A549 (cell line): Measurements from ENCODE around the gene MYCN. TPM values are rescaled to one million over a fixed set of nuclear protein-coding genes. Genes with fewer than 3 reads are reported as not detected.

ENCODE experiments used
- ATAC-seq, 2 experiments: fragments of 200-7000 bp in 1 of 2; fragments of >200 bp in 1 of 2; cut with Nextera tagmentation in 1 of 2; cut with Tn5 transposase in 1 of 2; 3 replicates each; pipeline versions ENCODE4 v1.8.0 to v1.9.1; 2018 to 2020; ENCODE audit warnings: mild to moderate bottlenecking in 1 of 2, moderate library complexity in 1 of 2
- CTCF ChIA-PET: fragments of 300-600 bp; sonication (Branson Sonifier 250); formaldehyde crosslinking; extraction: SDS; loops from one replicate; lab custom pipeline; 2021; ENCODE audit warnings: antibody characterized with exemption, inconsistent platforms; lab: Yijun Ruan, JAX
- POLR2A ChIA-PET: fragments of 350-600 bp; formaldehyde crosslinking; extraction: SDS; loops from one replicate; lab custom pipeline; 2021; ENCODE audit warnings: antibody characterized with exemption, inconsistent platforms; lab: Yijun Ruan, JAX
- DNase-seq, 2 experiments: peaks; one replicate each; pipeline versions ENCODE4 v3.0.0 to v3.0.0-alpha.2; 2011 to 2016; ENCODE audit warnings: low read depth in 1 of 2, low spot score in 1 of 2
- FAIRE-seq: peaks from 2 replicates; lab custom pipeline; 2011; peaks lifted over from hg19 to GRCh38; lab: Jason Lieb, UNC
- H3K27ac ChIP-seq, 2 experiments: fragments of >200 bp; sonication (Bioruptor Twin); formaldehyde crosslinking; 3 replicates each; pipeline ENCODE4 v1.5.1; 2016 to 2017
- H3K4me1 ChIP-seq: fragments of >200 bp; sonication (Bioruptor Twin); formaldehyde crosslinking; 3 replicates; pipeline ENCODE4 v1.6.1; 2016
- H3K4me2 ChIP-seq: fragments of >200 bp; sonication (Bioruptor Twin); formaldehyde crosslinking; 3 replicates; pipeline ENCODE4 v1.6.1; 2016
- H3K4me3 ChIP-seq: fragments of >200 bp; sonication (Bioruptor Twin); formaldehyde crosslinking; 3 replicates; pipeline ENCODE4 v1.5.1; 2016
- H3K9me3 ChIP-seq: fragments of >200 bp; sonication (Bioruptor Twin); formaldehyde crosslinking; 3 replicates; pipeline ENCODE4 v1.6.1; 2016
- CBX8 ChIP-seq: fragments of 200-600 bp; sonication (generic); IDR thresholded peaks from 2 replicates; pipeline ENCODE4 v1.6.1; 2016
- EHF ChIP-seq: fragments of 250-450 bp; sonication (Bioruptor Pico); IDR thresholded peaks from 2 replicates; pipeline ENCODE4 v1.5.0; 2020; ENCODE audit warnings: mild to moderate bottlenecking
- EHMT2 ChIP-seq: fragments of 200-600 bp; sonication (generic); IDR thresholded peaks from 2 replicates; pipeline ENCODE4 v1.6.1; 2016; ENCODE audit warnings: antibody characterized with exemption, low read depth, mild to moderate bottlenecking, moderate library complexity
- EP300 ChIP-seq, 2 experiments: fragments of >200 bp; sonication (Bioruptor Twin); formaldehyde crosslinking; IDR thresholded peaks; 2 replicates in 1 of 2; 3 replicates in 1 of 2; pipeline ENCODE4 v1.6.1; 2016 to 2017
- ESRRA ChIP-seq: fragments of 150-350 bp; IDR thresholded peaks from 2 replicates; pipeline ENCODE4 v1.6.1; 2014; ENCODE audit warnings: mild to moderate bottlenecking, low read length, borderline replicate concordance
- FOSL2 ChIP-seq, 2 experiments: fragments of 450-650 bp in 1 of 2; fragments of >200 bp in 1 of 2; sonication (Bioruptor Twin) in 1 of 2; formaldehyde crosslinking; IDR thresholded peaks; 2 replicates each; pipeline versions ENCODE4 v1.5.0 to v1.6.1; 2016 to 2020; ENCODE audit warnings: mild to moderate bottlenecking in 1 of 2, moderate library complexity in 1 of 2
- HEYL ChIP-seq: fragments of 250-450 bp; sonication (Bioruptor Pico); IDR thresholded peaks from 2 replicates; pipeline ENCODE4 v1.8.0; 2021; ENCODE audit warnings: mild to moderate bottlenecking, moderate library complexity
- JUN ChIP-seq, 2 experiments: fragments of >200 bp; sonication (Bioruptor Twin); formaldehyde crosslinking; IDR thresholded peaks; 2 replicates in 1 of 2; 3 replicates in 1 of 2; pipeline ENCODE4 v1.6.1; 2016 to 2017
- MAZ ChIP-seq: fragments of 150-350 bp; IDR thresholded peaks from 2 replicates; pipeline ENCODE4 v1.6.1; 2014; ENCODE audit warnings: antibody characterized with exemption, low read depth, low read length, borderline replicate concordance
- NR3C1 ChIP-seq: fragments of >200 bp; sonication (Bioruptor Twin); formaldehyde crosslinking; IDR thresholded peaks from 3 replicates; pipeline ENCODE4 v1.6.1; 2017
- POLR2AphosphoS2 ChIP-seq: conservative IDR thresholded peaks from 2 replicates; pipeline ENCODE4 v1.6.1; 2012; ENCODE audit warnings: low read length, improper control_type of control experiment, inconsistent platforms
- RAD21 ChIP-seq, 2 experiments: fragments of >200 bp in 1 of 2; sonication (Bioruptor Twin) in 1 of 2; formaldehyde crosslinking in 1 of 2; IDR thresholded peaks in 1 of 2; conservative IDR thresholded peaks in 1 of 2; 2 replicates in 1 of 2; 3 replicates in 1 of 2; pipeline ENCODE4 v1.6.1; 2012 to 2018; ENCODE audit warnings: inconsistent platforms in 1 of 2
- RARB ChIP-seq: fragments of 250-450 bp; sonication (Bioruptor Pico); IDR thresholded peaks from 2 replicates; pipeline ENCODE4 v1.8.0; 2021; ENCODE audit warnings: mild to moderate bottlenecking, moderate library complexity
- SREBF2 ChIP-seq: fragments of 450-650 bp; IDR thresholded peaks from 2 replicates; pipeline ENCODE4 v1.6.1; 2014; ENCODE audit warnings: mild to moderate bottlenecking, moderate library complexity
- TFCP2L1 ChIP-seq: fragments of 250-450 bp; sonication (Bioruptor Pico); IDR thresholded peaks from 2 replicates; pipeline ENCODE4 v1.5.0; 2021; ENCODE audit warnings: mild to moderate bottlenecking
- TP53 ChIP-seq: fragments of 250-450 bp; sonication (Bioruptor Pico); IDR thresholded peaks from 2 replicates; pipeline ENCODE4 v1.5.0; 2021; ENCODE audit warnings: mild to moderate bottlenecking, moderate library complexity
- WGBS: methylation state at CpG from one replicate; pipeline ENCODE4 v1.1.6; 2017; ENCODE audit errors: missing lambda C conversion rate; 5-methylcytosine and 5-hydroxymethylcytosine counted together
- polyA plus RNA-seq, 4 experiments: library from polyadenylated mRNA; depleted of rRNA in 3 of 4; stranded (reverse); fragments of >200 nt; fragmentation: RNase III in 1 of 4; extraction: RNeasy Plus Mini Kit Qiagen cat#74134 plus additional on column Dnase treatment in 1 of 4; gene quantifications; 2 replicates in 3 of 4; 3 replicates in 1 of 4; pipeline ENCODE4 v1.2.3, GENCODE V29; 2011 to 2017
- TF ChIP-seq, protein P1 (sequence below): IDR thresholded peaks from 2 replicates; pipeline ENCODE4 v1.6.1; 2012
- TF ChIP-seq, protein P2 (sequence below): fragments of >200 bp; sonication (Bioruptor Twin); formaldehyde crosslinking; IDR thresholded peaks from 3 replicates; pipeline ENCODE4 v1.5.1; 2016
- TF ChIP-seq, protein P3 (sequence below): fragments of >200 bp; sonication (Bioruptor Twin); formaldehyde crosslinking; IDR thresholded peaks from 3 replicates; pipeline ENCODE4 v1.6.1; 2016

The MYCN gene
- polyA plus RNA-seq, 2 of the 4 experiments (the other 2 are of a cell fraction) = not detected

DNA sequence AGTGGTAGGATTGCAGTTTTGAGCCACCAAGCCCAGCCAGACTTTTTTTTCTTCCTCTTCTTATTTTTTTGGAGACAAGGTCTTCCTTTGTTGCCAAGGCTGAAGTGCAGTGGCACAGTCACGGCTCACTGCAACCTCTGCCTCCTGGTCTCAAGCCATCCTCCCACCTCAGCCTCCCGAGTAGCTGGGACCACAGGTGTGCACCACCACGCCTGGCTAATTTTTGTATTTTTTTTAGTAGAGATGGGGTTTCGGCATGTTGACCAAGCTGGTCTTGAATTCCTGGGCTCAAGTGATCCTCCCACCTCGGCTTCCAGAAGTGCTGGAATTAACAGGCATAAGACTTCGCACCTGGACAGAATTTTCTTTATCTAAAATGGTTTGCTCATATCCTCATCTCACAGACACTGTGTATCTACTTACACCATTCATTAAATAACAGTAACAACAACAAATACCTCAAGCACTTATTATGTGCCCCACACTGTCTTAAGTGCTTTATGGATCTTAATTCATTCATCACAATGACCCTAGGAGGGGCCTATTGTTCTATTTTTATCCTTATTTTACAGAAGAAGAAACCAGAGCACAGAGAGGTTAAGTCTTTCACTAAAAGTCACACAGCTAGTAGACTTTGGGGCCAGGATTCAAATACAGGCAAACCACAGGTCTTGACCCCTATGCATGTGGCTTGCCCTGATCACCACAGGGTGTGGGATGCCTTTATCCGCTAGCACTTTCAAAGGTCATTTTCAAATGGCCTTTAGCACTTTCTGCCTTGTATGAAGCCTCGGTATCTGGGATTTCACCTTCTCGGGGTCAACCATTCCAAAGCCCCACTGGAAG is 39.6 kb downstream of the MYCN start (continued):
- TF ChIP-seq RAD21 (conservative IDR thresholded peaks at IDR 0.05 in 1 of 2, IDR thresholded peaks at IDR 0.05 in 1 of 2) (no peak), EHMT2 (no peak), ESRRA (no peak), NR3C1 (no peak), EHF (no peak)

DNA sequence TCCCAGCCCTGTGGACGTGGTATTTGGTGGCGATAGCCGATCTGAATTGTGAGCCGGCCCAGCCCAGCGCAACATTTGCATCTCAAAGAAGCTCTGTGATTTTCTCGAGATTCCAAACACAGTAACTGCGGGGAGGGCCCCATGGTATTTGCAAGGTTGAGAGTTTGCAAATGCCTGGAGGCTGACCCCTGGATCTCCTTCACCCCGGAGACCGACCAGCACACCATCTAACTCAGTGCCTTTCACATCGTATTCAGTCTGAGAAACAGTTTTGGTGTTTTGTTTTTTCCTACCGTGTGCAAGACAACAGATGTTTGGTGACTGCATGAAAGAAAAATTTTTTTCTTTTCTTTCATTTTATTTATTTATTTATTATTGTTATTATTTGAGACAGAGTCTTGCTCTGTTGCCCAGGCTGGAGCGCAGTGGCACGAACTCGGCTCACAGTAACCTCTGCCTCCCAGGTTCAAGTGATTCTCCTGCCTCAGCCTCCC is 40.3 kb downstream of the MYCN start:
- no peak for TF ChIP-seq EP300 (IDR thresholded peaks at IDR 0.05)
- TF ChIP-seq, protein P1, sequence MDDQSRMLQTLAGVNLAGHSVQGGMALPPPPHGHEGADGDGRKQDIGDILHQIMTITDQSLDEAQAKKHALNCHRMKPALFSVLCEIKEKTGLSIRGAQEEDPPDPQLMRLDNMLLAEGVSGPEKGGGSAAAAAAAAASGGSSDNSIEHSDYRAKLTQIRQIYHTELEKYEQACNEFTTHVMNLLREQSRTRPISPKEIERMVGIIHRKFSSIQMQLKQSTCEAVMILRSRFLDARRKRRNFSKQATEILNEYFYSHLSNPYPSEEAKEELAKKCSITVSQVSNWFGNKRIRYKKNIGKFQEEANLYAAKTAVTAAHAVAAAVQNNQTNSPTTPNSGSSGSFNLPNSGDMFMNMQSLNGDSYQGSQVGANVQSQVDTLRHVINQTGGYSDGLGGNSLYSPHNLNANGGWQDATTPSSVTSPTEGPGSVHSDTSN = no peak
- TF ChIP-seq SREBF2 = no peak
- Histone ChIP-seq H3K9me3 (no peaks in the 10 kb centered on the region), H3K4me2 (no peak overlapping the region), H3K4me1 (no peaks in the 10 kb centered on the region), H3K4me3 (no peak overlapping the region), H3K27ac (no peak overlapping the region)
- ChIA-PET POLR2A (no interaction called here), CTCF (no interaction called here)
- DNase-seq (no peak), ATAC-seq (no peak), FAIRE-seq (no peak)
- 72% methylated on average over 14 of the region's 14 CpGs for WGBS

DNA sequence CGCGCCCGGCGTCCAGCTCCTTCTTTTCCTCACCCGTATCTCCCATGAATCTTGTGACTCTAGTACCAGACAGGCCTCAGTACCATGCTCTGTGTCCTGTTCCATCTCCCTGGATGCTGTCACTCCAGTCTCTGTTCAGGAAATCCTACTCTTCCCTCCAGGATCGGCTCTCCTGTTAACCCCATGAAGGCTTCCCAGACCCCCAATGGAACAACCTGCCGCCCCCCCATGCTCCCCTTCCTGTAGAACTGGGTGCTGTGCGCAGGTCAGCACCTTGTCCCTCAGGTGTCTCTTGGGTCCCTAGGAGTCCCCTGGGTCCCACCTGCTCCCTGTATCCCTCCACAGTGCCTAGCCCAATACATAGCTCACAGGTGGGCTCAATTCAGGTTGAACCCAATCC is 41.3 kb downstream of the MYCN start:
- DNase-seq (no peak), FAIRE-seq (no peak), ATAC-seq (no peak)
- Histone ChIP-seq H3K27ac (no peak overlapping the region), H3K4me3 (no peak overlapping the region), H3K4me2 (no peak overlapping the region), H3K9me3 (no peaks in the 10 kb centered on the region), H3K4me1 (no peaks in the 10 kb centered on the region)
- ChIA-PET CTCF (no interaction called here), POLR2A (no interaction called here)
- no peak for TF ChIP-seq ESRRA
- no peak for TF ChIP-seq TP53 (CRISPR knock-in tag)
- no peak for TF ChIP-seq POLR2AphosphoS2
- TF ChIP-seq TFCP2L1 (CRISPR knock-in tag) = no peak
- TF ChIP-seq EHMT2 = no peak
- no peak for TF ChIP-seq MAZ
- TF ChIP-seq RARB (CRISPR knock-in tag) = no peak
- TF ChIP-seq, protein P2, sequence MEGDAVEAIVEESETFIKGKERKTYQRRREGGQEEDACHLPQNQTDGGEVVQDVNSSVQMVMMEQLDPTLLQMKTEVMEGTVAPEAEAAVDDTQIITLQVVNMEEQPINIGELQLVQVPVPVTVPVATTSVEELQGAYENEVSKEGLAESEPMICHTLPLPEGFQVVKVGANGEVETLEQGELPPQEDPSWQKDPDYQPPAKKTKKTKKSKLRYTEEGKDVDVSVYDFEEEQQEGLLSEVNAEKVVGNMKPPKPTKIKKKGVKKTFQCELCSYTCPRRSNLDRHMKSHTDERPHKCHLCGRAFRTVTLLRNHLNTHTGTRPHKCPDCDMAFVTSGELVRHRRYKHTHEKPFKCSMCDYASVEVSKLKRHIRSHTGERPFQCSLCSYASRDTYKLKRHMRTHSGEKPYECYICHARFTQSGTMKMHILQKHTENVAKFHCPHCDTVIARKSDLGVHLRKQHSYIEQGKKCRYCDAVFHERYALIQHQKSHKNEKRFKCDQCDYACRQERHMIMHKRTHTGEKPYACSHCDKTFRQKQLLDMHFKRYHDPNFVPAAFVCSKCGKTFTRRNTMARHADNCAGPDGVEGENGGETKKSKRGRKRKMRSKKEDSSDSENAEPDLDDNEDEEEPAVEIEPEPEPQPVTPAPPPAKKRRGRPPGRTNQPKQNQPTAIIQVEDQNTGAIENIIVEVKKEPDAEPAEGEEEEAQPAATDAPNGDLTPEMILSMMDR = no peak
- TF ChIP-seq CBX8 = no peak
- TF ChIP-seq FOSL2 (IDR thresholded peaks at IDR 0.05) = no peak
- no peak for TF ChIP-seq FOSL2 (CRISPR knock-in tag; IDR thresholded peaks at IDR 0.05)
- no peak for TF ChIP-seq HEYL (CRISPR knock-in tag)
- TF ChIP-seq EHF = no peak
- TF ChIP-seq, protein P3, sequence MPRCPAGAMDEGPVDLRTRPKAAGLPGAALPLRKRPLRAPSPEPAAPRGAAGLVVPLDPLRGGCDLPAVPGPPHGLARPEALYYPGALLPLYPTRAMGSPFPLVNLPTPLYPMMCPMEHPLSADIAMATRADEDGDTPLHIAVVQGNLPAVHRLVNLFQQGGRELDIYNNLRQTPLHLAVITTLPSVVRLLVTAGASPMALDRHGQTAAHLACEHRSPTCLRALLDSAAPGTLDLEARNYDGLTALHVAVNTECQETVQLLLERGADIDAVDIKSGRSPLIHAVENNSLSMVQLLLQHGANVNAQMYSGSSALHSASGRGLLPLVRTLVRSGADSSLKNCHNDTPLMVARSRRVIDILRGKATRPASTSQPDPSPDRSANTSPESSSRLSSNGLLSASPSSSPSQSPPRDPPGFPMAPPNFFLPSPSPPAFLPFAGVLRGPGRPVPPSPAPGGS = no peak
- TF ChIP-seq JUN (IDR thresholded peaks at IDR 0.05) = no peak
- 87% methylated on average over 6 of the region's 8 CpGs for WGBS
